Esophagus squamous epithelium (tissue), 5 donors: ENCODE measurements around the gene ADGRG1. TPM values are rescaled to one million over a fixed set of nuclear protein-coding genes. Genes with fewer than 3 reads are reported as not detected.

Experiments used
- DNase-seq: peaks from one replicate; lab custom pipeline; 2025; lab: John Stamatoyannopoulos, UW
- H3K27ac ChIP-seq, 4 donors: fragments of 200-600 bp; sonication (generic); one replicate each; pipeline ENCODE4 v1.5.1; 2016 to 2019; ENCODE audit warnings: mild to moderate bottlenecking in 1 of 4
- H3K27me3 ChIP-seq, 4 donors: fragments of 200-600 bp; sonication (generic); 1 replicate in 3 of 4; 2 replicates in 1 of 4; pipeline versions ENCODE4 v1.5.1 to v1.6.0; 2017 to 2021; ENCODE audit warnings: antibody characterized with exemption in 1 of 4
- H3K36me3 ChIP-seq, 3 donors: fragments of 200-600 bp; sonication (generic); one replicate each; pipeline ENCODE4 v1.5.1; 2016 to 2019
- H3K4me1 ChIP-seq, 3 donors: fragments of 200-600 bp; sonication (generic); one replicate each; pipeline ENCODE4 v1.5.1; 2017 to 2019
- H3K4me3 ChIP-seq, 4 donors: fragments of 200-600 bp; sonication (generic); 1 replicate in 3 of 4; 2 replicates in 1 of 4; pipeline ENCODE4 v1.5.1; 2016 to 2019; ENCODE audit warnings: mild to moderate bottlenecking in 2 of 4, moderate library complexity in 1 of 4
- H3K9me3 ChIP-seq, 3 donors: fragments of 200-600 bp; sonication (generic); one replicate each; pipeline ENCODE4 v1.5.1; 2016 to 2019
- CTCF ChIP-seq, 6 experiments: fragments of 450-650 bp in 4 of 6; fragments of 200-600 bp in 2 of 6; sonication (generic) in 2 of 6; IDR thresholded peaks; one replicate each; pipeline ENCODE4 v1.5.1; 2016 to 2019; ENCODE audit warnings: antibody characterized with exemption in 6 of 6, mild to moderate bottlenecking in 4 of 6, moderate library complexity in 4 of 6
- POLR2A ChIP-seq, 4 donors: fragments of 450-650 bp; IDR thresholded peaks; one replicate each; pipeline ENCODE4 v1.6.1; 2017; ENCODE audit warnings: antibody characterized with exemption in 4 of 4, mild to moderate bottlenecking in 4 of 4, moderate library complexity in 3 of 4
- WGBS, 2 donors: methylation state at CpG; one replicate each; pipeline ENCODE4 v1.1.5; 2018; 5-methylcytosine and 5-hydroxymethylcytosine counted together
- intact Hi-C: fragments of 100-400 bp; cut with DNase I; formaldehyde crosslinking; loops from one replicate; pipeline ENCODE4 v1.15.0; 2022
- total RNA-seq, 4 donors: library from RNA; depleted of rRNA; stranded (reverse); fragments of >200 nt; gene quantifications; one replicate each; pipeline ENCODE4 v1.1.0, GENCODE V29; 2016
- donor health status: DM: yes; HTN: yes; CAD: no.

ADGRG1 gene
- total RNA-seq, 4 donors from 2014 or later = 37.0 to 65.5 (median 42.1) TPM

GRCh38 chr16:57615813-57616212, 12.6 kb upstream of the ADGRG1 start:
- Histone ChIP-seq H3K9me3 (no peaks in the 10 kb centered on the region), H3K4me1 (peaks cover 12 to 36% (median 14%) of the 10 kb centered on the region in 3 donors), H3K36me3 (no peaks in the 10 kb centered on the region), H3K4me3 (no peak overlapping the region), H3K27me3 (no peaks in the 10 kb centered on the region), H3K27ac (no peak overlapping the region)
- WGBS, 2 donors = 92 to 94% methylated on average over 10 of the region's 10 CpGs
- DNase-seq = no peak
- intact Hi-C loops = no loop called here
- TF ChIP-seq CTCF (IDR thresholded peaks at IDR 0.05) (no peak), POLR2A (IDR thresholded peaks at IDR 0.05) (no peak)

- Histone ChIP-seq H3K4me1 (peaks cover 12 to 40% (median 14%) of the 10 kb centered on the region in 3 donors), H3K27me3 (no peaks in the 10 kb centered on the region), H3K27ac (no peak overlapping the region), H3K36me3 (no peaks in the 10 kb centered on the region), H3K4me3 (no peak overlapping the region), H3K9me3 (no peaks in the 10 kb centered on the region)
- no peak for DNase-seq
- WGBS, 2 donors = 86 to 100% methylated on average over 3 to 6 of the region's 7 CpGs
- TF ChIP-seq CTCF (IDR thresholded peaks at IDR 0.05) = no peak
- TF ChIP-seq POLR2A (IDR thresholded peaks at IDR 0.05) = no peak
- intact Hi-C loops = no loop called here
Observed at GRCh38 chr16:57616241-57616640, 12.2 kb upstream of the ADGRG1 start.

GRCh38 chr16:57616876-57617275, 11.6 kb upstream of the ADGRG1 start:
- no peak for TF ChIP-seq CTCF (IDR thresholded peaks at IDR 0.05)
- no peak for TF ChIP-seq POLR2A (IDR thresholded peaks at IDR 0.05)
- Histone ChIP-seq H3K27ac (no peak overlapping the region), H3K4me3 (no peak overlapping the region), H3K4me1 (peaks cover 15 to 47% (median 19%) of the 10 kb centered on the region in 3 donors), H3K27me3 (no peaks in the 10 kb centered on the region), H3K36me3 (no peaks in the 10 kb centered on the region), H3K9me3 (no peaks in the 10 kb centered on the region)
- 64 to 84% methylated on average over 3 to 4 of the region's 4 CpGs for WGBS, 2 donors
- DNase-seq = no peak
- intact Hi-C loops = no loop called here

- Histone ChIP-seq H3K9me3 (no peaks in the 10 kb centered on the region), H3K27me3 (no peaks in the 10 kb centered on the region), H3K4me3 (no peak overlapping the region), H3K36me3 (no peaks in the 10 kb centered on the region), H3K27ac (peak overlapping the region; percentile 83 to 95 (median 94)), H3K4me1 (peaks cover 23 to 54% (median 25%) of the 10 kb centered on the region in 3 donors)
- no peak for DNase-seq
- intact Hi-C loops = no loop called here
- TF ChIP-seq CTCF (IDR thresholded peaks at IDR 0.05) (no peak), POLR2A (IDR thresholded peaks at IDR 0.05) (no peak)
- WGBS, 2 donors = 66 to 87% methylated on average over 3 to 7 of the region's 8 CpGs
Observed at GRCh38 chr16:57617604-57618111, 10.8 kb upstream of the ADGRG1 start.

- H3K36me3 ChIP-seq = no peaks in the 10 kb centered on the region
- peaks cover 31 to 63% (median 34%) of the 10 kb centered on the region in 3 donors for H3K4me1 ChIP-seq
- no peaks in the 10 kb centered on the region for H3K9me3 ChIP-seq
- 50 to 51% methylated on average over 17 to 18 of the region's 19 CpGs for WGBS, 2 donors
- intact Hi-C loops = no loop called here
- DNase-seq = no peak
- peak overlapping the region; percentile 83 to 95 (median 94) for H3K27ac ChIP-seq
- no peaks in the 10 kb centered on the region for H3K27me3 ChIP-seq
- H3K4me3 ChIP-seq = no peak overlapping the region
- TF ChIP-seq CTCF (IDR thresholded peaks at IDR 0.05) = no peak
- no peak for TF ChIP-seq POLR2A (IDR thresholded peaks at IDR 0.05)
Observed at GRCh38 chr16:57618296-57619132, 9.9 kb upstream of the ADGRG1 start.
